A549 (cell line): Measurements from ENCODE around the gene ADK. TPM values are rescaled to one million over a fixed set of nuclear protein-coding genes. Genes with fewer than 3 reads are reported as not detected.
A peak's percentile ranks its signal among the peaks of the same experiment; 100 is the strongest.

Experiments used
- ATAC-seq, 2 experiments: fragments of 200-7000 bp in 1 of 2; fragments of >200 bp in 1 of 2; cut with Nextera tagmentation in 1 of 2; cut with Tn5 transposase in 1 of 2; 3 replicates each; pipeline versions ENCODE4 v1.8.0 to v1.9.1; 2018 to 2020; ENCODE audit warnings: mild to moderate bottlenecking in 1 of 2, moderate library complexity in 1 of 2
- CTCF ChIA-PET: fragments of 300-600 bp; sonication (Branson Sonifier 250); formaldehyde crosslinking; extraction: SDS; loops from one replicate; lab custom pipeline; 2021; ENCODE audit warnings: antibody characterized with exemption, inconsistent platforms; lab: Yijun Ruan, JAX
- POLR2A ChIA-PET: fragments of 350-600 bp; formaldehyde crosslinking; extraction: SDS; loops from one replicate; lab custom pipeline; 2021; ENCODE audit warnings: antibody characterized with exemption, inconsistent platforms; lab: Yijun Ruan, JAX
- DNase-seq, 2 experiments: peaks; one replicate each; pipeline versions ENCODE4 v3.0.0 to v3.0.0-alpha.2; 2011 to 2016; ENCODE audit warnings: low read depth in 1 of 2, low spot score in 1 of 2
- FAIRE-seq: peaks from 2 replicates; lab custom pipeline; 2011; peaks lifted over from hg19 to GRCh38; lab: Jason Lieb, UNC
- H3K27ac ChIP-seq, 2 experiments: fragments of >200 bp; sonication (Bioruptor Twin); formaldehyde crosslinking; 3 replicates each; pipeline ENCODE4 v1.5.1; 2016 to 2017
- H3K4me1 ChIP-seq: fragments of >200 bp; sonication (Bioruptor Twin); formaldehyde crosslinking; 3 replicates; pipeline ENCODE4 v1.6.1; 2016
- H3K4me2 ChIP-seq: fragments of >200 bp; sonication (Bioruptor Twin); formaldehyde crosslinking; 3 replicates; pipeline ENCODE4 v1.6.1; 2016
- H3K4me3 ChIP-seq: fragments of >200 bp; sonication (Bioruptor Twin); formaldehyde crosslinking; 3 replicates; pipeline ENCODE4 v1.5.1; 2016
- H3K9me3 ChIP-seq: fragments of >200 bp; sonication (Bioruptor Twin); formaldehyde crosslinking; 3 replicates; pipeline ENCODE4 v1.6.1; 2016
- CEBPB ChIP-seq, 2 experiments: fragments of >200 bp in 1 of 2; sonication (Bioruptor Twin) in 1 of 2; formaldehyde crosslinking in 1 of 2; IDR thresholded peaks; 2 replicates each; pipeline ENCODE4 v1.6.1; 2012 to 2016
- CHD2 ChIP-seq: fragments of 150-350 bp; IDR thresholded peaks from 2 replicates; pipeline ENCODE4 v1.6.1; 2014; ENCODE audit warnings: low read length; ENCODE audit not compliant: partially characterized antibody
- EHF ChIP-seq: fragments of 250-450 bp; sonication (Bioruptor Pico); IDR thresholded peaks from 2 replicates; pipeline ENCODE4 v1.5.0; 2020; ENCODE audit warnings: mild to moderate bottlenecking
- EP300 ChIP-seq, 2 experiments: fragments of >200 bp; sonication (Bioruptor Twin); formaldehyde crosslinking; IDR thresholded peaks; 2 replicates in 1 of 2; 3 replicates in 1 of 2; pipeline ENCODE4 v1.6.1; 2016 to 2017
- FOXS1 ChIP-seq: fragments of 250-450 bp; sonication (Bioruptor Pico); IDR thresholded peaks from 2 replicates; pipeline ENCODE4 v1.5.0; 2020; ENCODE audit warnings: mild to moderate bottlenecking, moderate library complexity
- HEYL ChIP-seq: fragments of 250-450 bp; sonication (Bioruptor Pico); IDR thresholded peaks from 2 replicates; pipeline ENCODE4 v1.8.0; 2021; ENCODE audit warnings: mild to moderate bottlenecking, moderate library complexity
- HOXA7 ChIP-seq: fragments of 250-450 bp; sonication (Bioruptor Pico); IDR thresholded peaks from 2 replicates; pipeline ENCODE4 v1.5.0; 2020; ENCODE audit warnings: mild to moderate bottlenecking, moderate library complexity
- HOXB5 ChIP-seq: fragments of 250-450 bp; sonication (Bioruptor Pico); IDR thresholded peaks from 2 replicates; pipeline ENCODE4 v1.5.0; 2020; ENCODE audit warnings: mild to moderate bottlenecking, moderate library complexity
- KDM1A ChIP-seq: fragments of 200-600 bp; sonication (generic); IDR thresholded peaks from 2 replicates; pipeline ENCODE4 v1.6.1; 2016; ENCODE audit warnings: low read depth, mild to moderate bottlenecking
- MYC ChIP-seq: IDR thresholded peaks from 2 replicates; pipeline ENCODE4 v1.6.1; 2012; ENCODE audit warnings: mild to moderate bottlenecking, inconsistent platforms, low read length, improper control_type of control experiment, borderline replicate concordance
- POLR2AphosphoS2 ChIP-seq: conservative IDR thresholded peaks from 2 replicates; pipeline ENCODE4 v1.6.1; 2012; ENCODE audit warnings: low read length, improper control_type of control experiment, inconsistent platforms
- RAD21 ChIP-seq, 2 experiments: fragments of >200 bp in 1 of 2; sonication (Bioruptor Twin) in 1 of 2; formaldehyde crosslinking in 1 of 2; IDR thresholded peaks in 1 of 2; conservative IDR thresholded peaks in 1 of 2; 2 replicates in 1 of 2; 3 replicates in 1 of 2; pipeline ENCODE4 v1.6.1; 2012 to 2018; ENCODE audit warnings: inconsistent platforms in 1 of 2
- SMC3 ChIP-seq: fragments of >200 bp; sonication (Bioruptor Twin); formaldehyde crosslinking; IDR thresholded peaks from 3 replicates; pipeline ENCODE4 v1.6.1; 2018; ENCODE audit warnings: inconsistent platforms
- TP53 ChIP-seq: fragments of 250-450 bp; sonication (Bioruptor Pico); IDR thresholded peaks from 2 replicates; pipeline ENCODE4 v1.5.0; 2021; ENCODE audit warnings: mild to moderate bottlenecking, moderate library complexity
- ZFP36 ChIP-seq: fragments of 450-650 bp; IDR thresholded peaks from 2 replicates; pipeline ENCODE4 v1.6.1; 2014; ENCODE audit warnings: borderline replicate concordance; ENCODE audit not compliant: partially characterized antibody
- WGBS: methylation state at CpG from one replicate; pipeline ENCODE4 v1.1.6; 2017; ENCODE audit errors: missing lambda C conversion rate; 5-methylcytosine and 5-hydroxymethylcytosine counted together
- polyA plus RNA-seq, 4 experiments: library from polyadenylated mRNA; depleted of rRNA in 3 of 4; stranded (reverse); fragments of >200 nt; fragmentation: RNase III in 1 of 4; extraction: RNeasy Plus Mini Kit Qiagen cat#74134 plus additional on column Dnase treatment in 1 of 4; gene quantifications; 2 replicates in 3 of 4; 3 replicates in 1 of 4; pipeline ENCODE4 v1.2.3, GENCODE V29; 2011 to 2017
- TF ChIP-seq, protein P1 (sequence below): IDR thresholded peaks from 2 replicates; pipeline ENCODE4 v1.6.1; 2012
- TF ChIP-seq, protein P2 (sequence below): IDR thresholded peaks from 2 replicates; pipeline ENCODE4 v1.6.1; 2012; ENCODE audit warnings: low read depth, borderline replicate concordance
- TF ChIP-seq, protein P3 (sequence below): fragments of 150-350 bp; IDR thresholded peaks from 2 replicates; pipeline ENCODE4 v1.6.1; 2014; ENCODE audit warnings: low read depth, mild to moderate bottlenecking, low read length
- TF ChIP-seq, protein P4 (sequence below): fragments of >200 bp; sonication (Bioruptor Twin); formaldehyde crosslinking; IDR thresholded peaks from 3 replicates; pipeline ENCODE4 v1.5.1; 2016
- TF ChIP-seq, protein P5 (sequence below): fragments of 450-650 bp; IDR thresholded peaks from 2 replicates; pipeline ENCODE4 v1.6.1; 2014; ENCODE audit warnings: antibody characterized with exemption

ADK gene
- polyA plus RNA-seq, 2 of the 4 experiments (the other 2 are of a cell fraction), result 35.8 to 40.7 TPM

DNA sequence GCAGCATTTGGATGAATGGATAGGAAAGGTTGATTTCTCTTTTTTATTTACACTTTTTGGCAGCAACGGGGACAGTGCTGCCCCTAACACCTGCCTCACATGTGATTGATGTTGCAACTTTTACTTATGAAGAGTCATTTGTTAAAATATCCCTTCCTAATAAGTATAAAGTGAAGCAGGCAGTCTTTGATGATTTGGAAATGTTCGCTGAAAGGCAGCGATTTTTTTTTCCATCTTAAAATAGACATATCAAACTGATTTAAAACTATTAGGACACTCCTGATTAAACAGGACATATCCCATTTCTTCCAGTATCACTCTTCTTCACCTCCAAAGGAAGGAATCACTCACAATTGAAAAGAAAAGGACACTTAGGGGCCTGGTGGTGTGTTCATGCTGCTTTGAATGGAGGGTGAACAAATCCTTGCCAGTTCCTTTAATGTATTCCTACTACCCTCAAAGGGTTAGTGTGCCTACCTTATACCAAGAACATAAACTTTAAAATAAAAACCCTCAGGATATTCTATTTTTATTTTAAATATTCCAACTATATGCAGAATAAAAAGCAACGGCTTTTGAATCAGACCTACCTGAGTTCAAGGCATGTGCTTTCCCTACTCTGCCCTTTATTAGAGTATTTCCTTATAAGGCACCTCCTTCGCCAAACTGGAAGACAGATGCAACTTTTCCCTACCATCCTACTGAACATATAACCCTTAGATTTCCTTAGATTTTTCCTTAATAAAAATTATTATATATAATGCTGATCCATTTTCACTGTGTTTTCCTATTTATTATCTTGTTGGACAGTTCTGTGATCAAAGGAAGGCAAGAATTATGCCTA, 1.1 kb downstream of the ADK start:
- no peaks in the 10 kb centered on the region for H3K9me3 ChIP-seq
- peak overlapping the region; percentile 83 to 88 for H3K27ac ChIP-seq
- no peak for DNase-seq
- TF ChIP-seq, protein P1, sequence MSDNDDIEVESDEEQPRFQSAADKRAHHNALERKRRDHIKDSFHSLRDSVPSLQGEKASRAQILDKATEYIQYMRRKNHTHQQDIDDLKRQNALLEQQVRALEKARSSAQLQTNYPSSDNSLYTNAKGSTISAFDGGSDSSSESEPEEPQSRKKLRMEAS, result no peak
- TF ChIP-seq FOXS1 (no peak), POLR2AphosphoS2 (no peak), MYC (no peak), CEBPB (IDR thresholded peaks at IDR 0.05) (peak; percentile 25 to 52; a peak in 2 of 4 replicates)
- TF ChIP-seq, protein P2, sequence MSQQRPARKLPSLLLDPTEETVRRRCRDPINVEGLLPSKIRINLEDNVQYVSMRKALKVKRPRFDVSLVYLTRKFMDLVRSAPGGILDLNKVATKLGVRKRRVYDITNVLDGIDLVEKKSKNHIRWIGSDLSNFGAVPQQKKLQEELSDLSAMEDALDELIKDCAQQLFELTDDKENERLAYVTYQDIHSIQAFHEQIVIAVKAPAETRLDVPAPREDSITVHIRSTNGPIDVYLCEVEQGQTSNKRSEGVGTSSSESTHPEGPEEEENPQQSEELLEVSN, result no peak
- TF ChIP-seq, protein P3, sequence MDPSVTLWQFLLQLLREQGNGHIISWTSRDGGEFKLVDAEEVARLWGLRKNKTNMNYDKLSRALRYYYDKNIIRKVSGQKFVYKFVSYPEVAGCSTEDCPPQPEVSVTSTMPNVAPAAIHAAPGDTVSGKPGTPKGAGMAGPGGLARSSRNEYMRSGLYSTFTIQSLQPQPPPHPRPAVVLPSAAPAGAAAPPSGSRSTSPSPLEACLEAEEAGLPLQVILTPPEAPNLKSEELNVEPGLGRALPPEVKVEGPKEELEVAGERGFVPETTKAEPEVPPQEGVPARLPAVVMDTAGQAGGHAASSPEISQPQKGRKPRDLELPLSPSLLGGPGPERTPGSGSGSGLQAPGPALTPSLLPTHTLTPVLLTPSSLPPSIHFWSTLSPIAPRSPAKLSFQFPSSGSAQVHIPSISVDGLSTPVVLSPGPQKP, result no peak
- TF ChIP-seq, all 56 proteins: peak for 1
- FAIRE-seq (no peak), ATAC-seq (no peak)
- WGBS, result 16% methylated on average over 5 of the region's 5 CpGs
- H3K4me3 ChIP-seq, result peak overlapping the region; percentile 86
- peaks cover 25% of the 10 kb centered on the region for H3K4me1 ChIP-seq
- CTCF ChIA-PET, result interaction anchor here (0.9 to 2.0 kb wide), 8 partner anchors 10 to 948 kb away, joined by 3 to 7 read pairs (median 4); no protein-coding TSS in a partner anchor
- peak overlapping the region; percentile 93 for H3K4me2 ChIP-seq
- POLR2A ChIA-PET, result interaction anchor here (1.1 to 2.1 kb wide), 3 partner anchors 24 to 82 kb away, joined by 4 to 11 read pairs (median 5); no protein-coding TSS in a partner anchor

DNA sequence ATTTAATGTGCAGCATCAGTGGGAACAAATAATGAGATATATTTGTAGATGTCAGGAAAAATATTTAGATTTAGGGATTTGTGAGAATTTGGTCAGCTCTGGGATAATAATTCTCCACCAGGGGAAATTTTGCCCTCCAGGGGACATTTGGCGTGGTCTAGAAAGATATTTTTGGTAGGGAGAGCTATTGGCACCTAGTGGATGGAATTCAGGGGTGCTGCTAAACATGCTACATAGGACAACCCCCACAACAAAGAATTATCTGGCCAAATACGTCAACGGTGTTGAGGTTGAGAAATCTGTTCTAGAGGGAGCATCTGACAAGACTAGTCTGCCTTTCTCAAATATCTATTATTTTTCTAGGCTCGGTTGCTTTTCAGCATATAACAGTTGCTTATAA, 2.1 kb downstream of the ADK start:
- ChIA-PET CTCF (interaction anchor here (0.7 to 1.7 kb wide), 10 partner anchors 9 to 947 kb away, joined by 3 to 5 read pairs (median 3); no protein-coding TSS in a partner anchor), POLR2A (interaction anchor here (1.1 kb wide), 1 partner anchor 23 kb away, joined by 4 read pairs; no protein-coding TSS in a partner anchor)
- ATAC-seq (no peak), FAIRE-seq (no peak), DNase-seq (peak; percentile 46 to 61)
- Histone ChIP-seq H3K4me3 (no peak overlapping the region), H3K4me2 (peak overlapping the region; percentile 93), H3K4me1 (peaks cover 25% of the 10 kb centered on the region), H3K27ac (no peak overlapping the region), H3K9me3 (no peaks in the 10 kb centered on the region)
- WGBS, result 54% methylated on average over 4 of the region's 4 CpGs
- no peak for TF ChIP-seq ZFP36
- TF ChIP-seq, protein P4, sequence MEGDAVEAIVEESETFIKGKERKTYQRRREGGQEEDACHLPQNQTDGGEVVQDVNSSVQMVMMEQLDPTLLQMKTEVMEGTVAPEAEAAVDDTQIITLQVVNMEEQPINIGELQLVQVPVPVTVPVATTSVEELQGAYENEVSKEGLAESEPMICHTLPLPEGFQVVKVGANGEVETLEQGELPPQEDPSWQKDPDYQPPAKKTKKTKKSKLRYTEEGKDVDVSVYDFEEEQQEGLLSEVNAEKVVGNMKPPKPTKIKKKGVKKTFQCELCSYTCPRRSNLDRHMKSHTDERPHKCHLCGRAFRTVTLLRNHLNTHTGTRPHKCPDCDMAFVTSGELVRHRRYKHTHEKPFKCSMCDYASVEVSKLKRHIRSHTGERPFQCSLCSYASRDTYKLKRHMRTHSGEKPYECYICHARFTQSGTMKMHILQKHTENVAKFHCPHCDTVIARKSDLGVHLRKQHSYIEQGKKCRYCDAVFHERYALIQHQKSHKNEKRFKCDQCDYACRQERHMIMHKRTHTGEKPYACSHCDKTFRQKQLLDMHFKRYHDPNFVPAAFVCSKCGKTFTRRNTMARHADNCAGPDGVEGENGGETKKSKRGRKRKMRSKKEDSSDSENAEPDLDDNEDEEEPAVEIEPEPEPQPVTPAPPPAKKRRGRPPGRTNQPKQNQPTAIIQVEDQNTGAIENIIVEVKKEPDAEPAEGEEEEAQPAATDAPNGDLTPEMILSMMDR, result peak; percentile 37

DNA sequence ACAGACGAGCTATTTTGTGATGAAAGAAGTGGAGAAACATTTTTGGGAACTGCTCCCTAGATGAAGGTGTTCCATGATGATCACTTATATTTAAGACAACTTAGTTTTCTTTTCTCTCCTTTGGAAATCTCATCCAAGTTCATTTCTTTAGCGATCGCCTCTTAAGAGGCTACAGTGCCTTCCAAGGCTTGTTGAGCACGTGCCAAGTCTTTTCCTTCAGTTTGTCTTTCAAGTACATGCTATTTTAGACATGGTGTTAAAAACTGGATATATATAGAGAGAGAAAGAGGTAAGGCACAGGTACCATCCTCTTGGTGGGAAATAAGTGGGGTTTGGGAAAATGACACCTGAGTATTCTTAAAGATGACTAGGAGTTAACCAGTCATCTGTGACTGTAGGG, 2.7 kb downstream of the ADK start:
- POLR2A ChIA-PET, result interaction anchor here (1.1 kb wide), 1 partner anchor 23 kb away, joined by 4 read pairs; no protein-coding TSS in a partner anchor
- H3K4me3 ChIP-seq, result no peak overlapping the region
- FAIRE-seq, result no peak
- no peak for DNase-seq
- CTCF ChIA-PET, result interaction anchor here (1.0 to 1.7 kb wide), 8 partner anchors 9 to 947 kb away, joined by 3 to 5 read pairs (median 3); no protein-coding TSS in a partner anchor
- no peaks in the 10 kb centered on the region for H3K9me3 ChIP-seq
- WGBS, result 85% methylated on average over 4 of the region's 4 CpGs
- TF ChIP-seq EHF (CRISPR knock-in tag), result no peak
- no peak for ATAC-seq
- H3K27ac ChIP-seq, result no peak overlapping the region
- peaks cover 25% of the 10 kb centered on the region for H3K4me1 ChIP-seq
- H3K4me2 ChIP-seq, result peak overlapping the region; percentile 93; the same call in 2 of the 3 replicates

DNA sequence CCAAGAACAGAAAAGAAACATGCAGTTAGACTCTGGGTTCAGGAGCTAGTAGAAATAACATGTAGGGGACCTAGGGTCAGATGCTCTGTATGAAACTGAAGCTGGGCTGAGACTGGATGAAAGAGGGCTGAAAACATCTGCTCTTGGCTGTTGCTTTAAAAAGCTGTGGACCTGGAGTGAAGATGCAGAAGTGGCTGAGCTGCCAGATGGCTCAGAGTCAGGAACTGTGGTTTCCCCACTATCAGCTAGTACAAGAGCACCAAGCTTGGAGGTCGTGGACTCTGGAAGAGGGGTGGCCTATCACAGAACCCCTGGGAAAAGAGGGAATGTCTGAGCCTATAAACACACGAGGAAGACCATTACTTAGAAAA, 5.9 kb downstream of the ADK start:
- Histone ChIP-seq H3K4me1 (peaks cover 18% of the 10 kb centered on the region), H3K4me3 (no peak overlapping the region), H3K27ac (no peak overlapping the region), H3K4me2 (no peak overlapping the region), H3K9me3 (no peaks in the 10 kb centered on the region)
- FAIRE-seq, result no peak
- ATAC-seq, result no peak
- no peak for DNase-seq
- WGBS, result 76% methylated on average over 2 of the region's 2 CpGs
- ChIA-PET POLR2A (no interaction called here), CTCF (interaction anchor here (0.9 to 1.4 kb wide), 4 partner anchors 8 to 307 kb away, joined by 3 to 4 read pairs (median 3); no protein-coding TSS in a partner anchor)
- no peak for TF ChIP-seq KDM1A
- TF ChIP-seq CEBPB (IDR thresholded peaks at IDR 0.05), result no peak
- no peak for TF ChIP-seq EP300 (IDR thresholded peaks at IDR 0.05)
- TF ChIP-seq, protein P5, sequence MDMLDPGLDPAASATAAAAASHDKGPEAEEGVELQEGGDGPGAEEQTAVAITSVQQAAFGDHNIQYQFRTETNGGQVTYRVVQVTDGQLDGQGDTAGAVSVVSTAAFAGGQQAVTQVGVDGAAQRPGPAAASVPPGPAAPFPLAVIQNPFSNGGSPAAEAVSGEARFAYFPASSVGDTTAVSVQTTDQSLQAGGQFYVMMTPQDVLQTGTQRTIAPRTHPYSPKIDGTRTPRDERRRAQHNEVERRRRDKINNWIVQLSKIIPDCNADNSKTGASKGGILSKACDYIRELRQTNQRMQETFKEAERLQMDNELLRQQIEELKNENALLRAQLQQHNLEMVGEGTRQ, result no peak
- no peak for TF ChIP-seq TP53 (CRISPR knock-in tag)
- TF ChIP-seq, protein P2, result no peak
- TF ChIP-seq HOXB5 (CRISPR knock-in tag), result no peak
- TF ChIP-seq RAD21 (conservative IDR thresholded peaks at IDR 0.05 in 1 of 2, IDR thresholded peaks at IDR 0.05 in 1 of 2), result no peak
- no peak for TF ChIP-seq CHD2
- no peak for TF ChIP-seq SMC3
- TF ChIP-seq HEYL (CRISPR knock-in tag), result no peak
- no peak for TF ChIP-seq FOXS1
- TF ChIP-seq HOXA7 (CRISPR knock-in tag), result no peak
